ENCODE measurements around the gene FTO. TPM values are rescaled to one million over a fixed set of nuclear protein-coding genes. Genes with fewer than 3 reads are reported as not detected.

Gene FTO
- total and polyA plus RNA-seq, 2 of the 8 experiments (the other 6 are each of a cell fraction or from before 2014, with no cell fraction given): 34.5 to 59.8 TPM

GRCh38 chr16:53914736-53915135, 210.8 kb downstream of the FTO start:
- Histone ChIP-seq H2BK15ac (ENCODE audit: low read length) (no peak overlapping the region), H2BK12ac (ENCODE audit: low read depth, low read length) (no peak overlapping the region), H2BK20ac (ENCODE audit: low read length) (no peak overlapping the region), H3K23ac (ENCODE audit: insufficient read length) (no peak overlapping the region), H3K79me2 (ENCODE audit: control insufficient read depth in 1 of 2, insufficient read depth in 2 of 2, low read length in 2 of 2) (no peaks in the 10 kb centered on the region), H4K20me1 (replicated peaks in 1 of 2; ENCODE audit: control insufficient read depth in 1 of 2, insufficient read depth in 2 of 2, low read length in 2 of 2) (no peaks in the 10 kb centered on the region), H3K4ac (replicated peaks; ENCODE audit: insufficient read length, low read depth, low read length) (no peak overlapping the region), H3K9ac (replicated peaks in 1 of 4; ENCODE audit: extremely low read depth in 1 of 4, low read depth in 3 of 4, low read length in 3 of 4) (no peak overlapping the region), H3K56ac (replicated peaks; ENCODE audit: insufficient read length, low read depth, low read length) (no peak overlapping the region), H2AK5ac (ENCODE audit: low read depth, low read length) (no peak overlapping the region), H3K27ac (ENCODE audit: low read depth, low read length) (no peak overlapping the region), H3K36me3 (ENCODE audit: control insufficient read depth in 2 of 4, insufficient read depth in 4 of 4, low read length in 3 of 4) (no peaks in the 10 kb centered on the region), H3K4me1 (replicated peaks in 1 of 4; ENCODE audit: control insufficient read depth in 3 of 4, insufficient read depth in 4 of 4, low read length in 3 of 4) (peaks cover 0 to 16% (median 7%) of the 10 kb centered on the region in 4 experiments; a peak in 3 of 7 replicates), H2BK5ac (ENCODE audit: low read depth, low read length) (no peak overlapping the region), H3K9me3 (ENCODE audit: insufficient read depth in 2 of 2, low read depth in 1 of 2, low read length in 1 of 2) (no peaks in the 10 kb centered on the region), H3K18ac (ENCODE audit: extremely low read depth, low read length) (no peak overlapping the region), H3K23me2 (ENCODE audit: low read depth, low read length) (no peaks in the 10 kb centered on the region), H3K27me3 (replicated peaks in 1 of 4; ENCODE audit: control insufficient read depth in 3 of 4, extremely low read depth in 1 of 4, insufficient read depth in 3 of 4, low read length in 3 of 4) (no peaks in the 10 kb centered on the region), H3K4me2 (ENCODE audit: insufficient read depth in 1 of 2, low read depth in 2 of 2, low read length in 2 of 2) (no peak overlapping the region), H2BK120ac (replicated peaks; ENCODE audit: low read depth, low read length) (no peak overlapping the region), H3K79me1 (ENCODE audit: low read depth, low read length) (no peaks in the 10 kb centered on the region), H4K8ac (ENCODE audit: extremely low read depth, insufficient read depth, low read length) (no peak overlapping the region), H3K14ac (ENCODE audit: insufficient read length) (no peak overlapping the region), H3K4me3 (ENCODE audit: extremely low read depth in 1 of 4, insufficient read depth in 2 of 4, low read depth in 3 of 4, low read length in 4 of 4) (no peak overlapping the region), H4K5ac (ENCODE audit: insufficient read length, low read depth, low read length) (no peak overlapping the region), H4K91ac (replicated peaks; ENCODE audit: insufficient read length, low read length) (no peak overlapping the region), H2AFZ (ENCODE audit: low read length) (no peak overlapping the region)
- 98% methylated on average over 3 of the region's 3 CpGs; no CpG with 5 or more reads in 1 of the 2 experiments for whole genome bisulfite sequencing, 2 experiments (ENCODE audit: extremely low coverage in 1 of 2, insufficient coverage in 1 of 2, insufficient read length in 1 of 2, insufficient replicate concordance in 2 of 2, low coverage in 1 of 2, low lambda C conversion rate in 2 of 2, missing lambda C conversion rate in 1 of 2)
- POLR2A ChIA-PET (ENCODE audit: partially characterized antibody): no interaction called here
- CTCF ChIA-PET (ENCODE audit: partially characterized antibody): no interaction called here
- DNase-seq (ENCODE audit: low read depth in 1 of 2, low spot score in 2 of 2) (no peak), FAIRE-seq (no peak)
- no peak for TF ChIP-seq SIRT6 (IDR thresholded peaks at IDR 0.05; ENCODE audit: low read length)
- TF ChIP-seq TCF12 (IDR thresholded peaks at IDR 0.05; ENCODE audit: low read depth, low read length): no peak
- no peak for TF ChIP-seq CHD2 (IDR thresholded peaks at IDR 0.05; ENCODE audit: low read length)
- TF ChIP-seq NRF1 (IDR thresholded peaks at IDR 0.05; ENCODE audit: low read depth, low read length): no peak
- TF ChIP-seq EZH2 (IDR thresholded peaks at IDR 0.05; ENCODE audit: low read depth, low read length, severe bottlenecking): no peak
- no peak for TF ChIP-seq CBX5 (IDR thresholded peaks at IDR 0.05; ENCODE audit: low read depth, low read length)
- no peak for TF ChIP-seq GABPA (IDR thresholded peaks at IDR 0.05; ENCODE audit: borderline replicate concordance, insufficient read depth, low read length)
- no peak for TF ChIP-seq CEBPB (IDR thresholded peaks at IDR 0.05; ENCODE audit: low read depth, low read length)
- no peak for TF ChIP-seq NANOG (IDR thresholded peaks at IDR 0.05; ENCODE audit: insufficient read depth, low read depth, low read length, poor library complexity, severe bottlenecking)
- no peak for TF ChIP-seq TAF7 (optimal IDR thresholded peaks at IDR 0.05; ENCODE audit: borderline replicate concordance, low read depth, low read length)
- no peak for TF ChIP-seq SP4 (IDR thresholded peaks at IDR 0.05; ENCODE audit: low read length)
- TF ChIP-seq, protein P1, sequence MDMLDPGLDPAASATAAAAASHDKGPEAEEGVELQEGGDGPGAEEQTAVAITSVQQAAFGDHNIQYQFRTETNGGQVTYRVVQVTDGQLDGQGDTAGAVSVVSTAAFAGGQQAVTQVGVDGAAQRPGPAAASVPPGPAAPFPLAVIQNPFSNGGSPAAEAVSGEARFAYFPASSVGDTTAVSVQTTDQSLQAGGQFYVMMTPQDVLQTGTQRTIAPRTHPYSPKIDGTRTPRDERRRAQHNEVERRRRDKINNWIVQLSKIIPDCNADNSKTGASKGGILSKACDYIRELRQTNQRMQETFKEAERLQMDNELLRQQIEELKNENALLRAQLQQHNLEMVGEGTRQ (IDR thresholded peaks at IDR 0.05; ENCODE audit: low read length): no peak
- no peak for TF ChIP-seq CBX8 (IDR thresholded peaks at IDR 0.05; ENCODE audit: borderline replicate concordance, low read depth, low read length)

Data from H1 (cell line).